Hematopoietic multipotent progenitor cell treated with erythropoietin and hydrocortisone succinate and interleukin-3 and kit ligand, for 6 days (in vitro differentiated cells): Measurements from ENCODE around the gene ZDHHC1.

ENCODE experiments used
- DNase-seq: peaks from one replicate; pipeline ENCODE4 v3.0.0-alpha.2; 2015

ZDHHC1 gene

DNA sequence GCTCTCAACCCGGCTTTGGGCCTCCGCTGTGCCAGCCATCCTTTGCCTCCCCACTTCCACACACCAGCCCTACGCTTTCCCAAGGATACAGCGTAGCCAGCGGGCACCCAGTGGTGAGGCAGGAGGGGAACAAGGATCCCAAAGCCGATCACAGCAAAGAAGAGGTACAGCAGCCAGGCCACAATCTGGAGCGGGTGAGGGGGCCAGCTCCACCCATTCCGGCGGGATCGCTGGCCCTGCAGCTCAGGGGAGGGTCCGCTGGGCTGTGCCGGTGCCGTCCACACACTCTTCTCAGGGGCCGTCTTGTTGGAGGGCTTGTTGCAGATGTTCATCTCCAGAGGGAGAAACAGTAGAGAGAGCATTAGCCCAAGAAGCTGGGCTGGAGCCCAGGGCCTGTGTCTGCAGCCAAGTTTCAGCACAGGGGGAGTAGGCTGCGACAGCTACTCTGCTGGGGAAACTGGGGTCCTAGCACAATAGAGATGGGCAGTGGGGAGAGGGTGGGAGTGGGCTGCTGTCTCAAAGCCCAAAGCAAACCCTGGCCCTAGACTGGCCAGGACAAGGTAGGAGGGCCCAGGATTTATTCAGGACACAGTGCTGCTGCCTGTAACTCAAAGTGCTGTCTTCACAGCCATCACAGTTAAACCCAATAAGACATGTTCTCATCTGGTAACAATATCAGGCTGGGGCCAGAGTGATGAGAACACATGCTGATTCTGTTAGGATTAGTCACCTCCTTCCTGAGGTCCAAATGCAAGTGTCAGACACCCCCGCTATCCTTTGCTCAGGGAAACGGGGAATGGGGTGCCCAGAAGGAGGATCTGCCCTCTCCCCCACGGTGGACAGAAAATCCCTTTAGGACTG, 9.9 kb downstream of the ZDHHC1 start:
- DNase-seq, result no peak

DNA sequence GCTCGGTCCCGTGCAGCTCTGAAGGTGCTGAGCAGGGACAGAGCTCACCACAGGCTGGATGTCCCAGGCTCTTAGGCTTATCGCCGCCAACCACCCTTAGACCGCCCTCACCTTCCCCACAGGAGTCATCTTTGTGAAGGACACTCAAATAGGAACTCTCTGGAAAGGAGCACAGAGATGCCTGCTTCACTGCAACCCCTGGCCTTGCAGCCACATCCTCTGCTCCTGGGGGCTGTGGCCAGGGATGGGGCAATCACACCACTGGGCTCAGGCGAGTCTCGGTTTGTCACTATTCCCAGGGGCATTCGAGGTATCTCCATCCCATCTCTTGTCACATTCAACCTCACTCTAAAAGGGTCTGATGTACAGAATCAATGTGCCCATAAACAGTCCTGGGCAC, 10.9 kb downstream of the ZDHHC1 start:
- no peak for DNase-seq

DNA sequence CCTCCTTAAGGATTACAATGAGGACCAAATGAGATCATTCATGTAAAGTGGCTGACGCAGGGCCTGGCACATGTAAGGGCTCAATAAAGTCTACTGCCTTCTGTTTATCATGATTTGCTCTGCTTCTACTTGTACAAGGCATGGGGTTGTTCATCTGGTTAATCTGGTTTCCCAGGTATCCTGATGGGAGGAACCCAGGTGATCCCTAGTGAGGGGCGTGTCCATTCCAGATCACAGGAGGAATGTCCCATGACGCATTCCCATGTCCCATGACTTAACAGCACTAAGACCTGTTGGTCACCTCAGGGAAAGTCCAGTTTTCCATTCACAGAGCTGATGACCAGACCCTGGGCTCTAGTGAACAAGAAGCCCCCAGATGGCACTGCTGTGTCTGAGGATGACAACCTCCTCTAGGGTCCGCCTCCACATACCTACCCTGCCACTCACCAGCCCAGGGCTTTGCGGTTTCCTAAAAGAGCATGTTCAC, 11.5 kb downstream of the ZDHHC1 start:
- DNase-seq, result no peak

DNA sequence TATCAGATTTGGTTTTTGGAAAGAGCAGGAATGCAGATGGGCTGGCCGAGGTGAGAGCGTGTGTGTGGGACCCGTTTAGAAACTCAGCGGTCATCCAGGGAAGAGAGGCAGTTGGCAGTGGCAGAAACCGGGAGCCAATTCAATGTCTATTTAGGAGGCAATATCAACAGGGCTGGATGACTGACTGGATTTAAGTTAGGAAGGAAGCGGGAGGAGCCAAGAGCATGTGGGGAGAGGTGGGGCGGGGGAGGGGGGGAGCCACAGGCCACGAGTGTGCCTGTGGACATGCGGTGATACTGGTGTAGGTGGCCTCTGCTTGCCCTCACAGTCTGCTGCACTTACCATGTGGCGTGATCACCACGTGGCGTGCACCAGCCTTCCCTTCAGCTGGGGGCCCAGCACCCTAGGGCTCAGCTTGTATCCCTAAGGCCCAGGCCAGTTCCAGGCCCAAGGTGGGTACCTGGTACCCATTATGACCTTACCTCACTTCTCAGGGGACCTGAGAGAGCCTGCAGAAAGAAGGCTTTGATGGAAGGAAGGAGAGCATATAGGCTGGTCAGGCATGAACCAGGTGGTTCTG, 12.2 kb downstream of the ZDHHC1 start:
- no peak for DNase-seq

DNA sequence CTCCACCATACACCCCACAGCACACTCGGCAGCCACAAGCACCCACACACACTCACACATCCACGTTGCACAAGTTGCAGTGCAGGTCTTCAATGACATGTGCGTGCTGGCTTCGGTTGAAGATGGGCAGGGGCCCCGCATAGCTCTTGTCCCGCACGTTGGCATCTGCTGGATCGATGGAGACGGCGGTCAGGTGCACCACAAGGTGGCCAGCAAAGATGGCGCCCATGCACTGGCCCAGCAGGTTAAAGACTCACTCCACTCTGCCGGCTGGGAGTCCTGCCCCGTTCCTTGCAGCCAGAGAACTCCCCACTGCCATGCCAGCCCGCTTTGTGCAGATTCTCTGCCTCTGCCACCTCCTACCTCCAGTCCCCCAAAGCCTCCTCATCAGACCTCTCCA, 15.4 kb downstream of the ZDHHC1 start:
- no peak for DNase-seq

DNA sequence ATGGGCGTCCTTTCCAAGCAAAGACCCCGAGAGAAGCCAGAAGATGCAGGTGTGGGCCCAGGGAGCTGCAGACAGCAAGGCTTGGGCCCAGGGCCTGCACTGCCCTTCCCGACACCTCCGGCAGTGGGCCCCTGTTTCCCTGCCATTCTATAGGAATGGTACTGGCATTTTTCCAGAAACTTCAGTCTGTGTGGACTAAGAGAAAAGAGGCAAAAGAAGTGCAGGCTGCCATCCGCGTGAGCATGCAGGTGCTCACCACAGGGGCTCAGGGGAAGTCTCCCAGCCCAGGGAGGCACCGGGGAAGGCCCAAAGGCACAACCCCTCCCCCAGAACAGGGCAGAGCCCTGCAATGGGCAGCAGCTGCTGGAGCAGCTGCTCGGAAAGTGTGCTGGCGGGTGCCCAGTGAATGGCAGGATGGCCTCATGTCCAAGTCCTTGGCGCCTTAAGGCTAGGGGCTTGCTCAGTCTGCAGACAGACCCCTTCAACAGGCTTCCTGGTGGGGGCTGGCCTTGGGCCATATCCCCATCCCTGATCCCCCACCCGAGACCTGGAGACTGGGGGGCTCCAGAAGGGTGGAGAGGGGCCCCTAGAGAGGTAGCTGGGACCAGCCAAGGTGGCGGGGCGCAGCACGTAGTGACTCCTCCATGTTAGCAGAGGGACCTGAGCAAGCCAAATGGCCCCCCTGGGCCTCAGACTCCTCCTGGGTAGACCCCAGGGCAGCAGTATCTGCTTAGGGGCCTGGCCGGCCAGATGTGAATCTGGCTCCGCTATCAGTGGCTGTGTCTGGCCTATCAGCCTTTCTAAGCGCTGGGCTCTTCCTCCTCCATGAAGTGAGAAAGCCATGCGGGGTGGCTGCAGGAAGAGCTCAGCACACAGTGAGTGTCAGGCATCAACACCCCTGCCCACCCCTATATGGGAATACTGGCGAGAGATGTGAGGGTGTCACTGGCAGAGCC, 16.2 kb downstream of the ZDHHC1 start:
- DNase-seq, result no peak

DNA sequence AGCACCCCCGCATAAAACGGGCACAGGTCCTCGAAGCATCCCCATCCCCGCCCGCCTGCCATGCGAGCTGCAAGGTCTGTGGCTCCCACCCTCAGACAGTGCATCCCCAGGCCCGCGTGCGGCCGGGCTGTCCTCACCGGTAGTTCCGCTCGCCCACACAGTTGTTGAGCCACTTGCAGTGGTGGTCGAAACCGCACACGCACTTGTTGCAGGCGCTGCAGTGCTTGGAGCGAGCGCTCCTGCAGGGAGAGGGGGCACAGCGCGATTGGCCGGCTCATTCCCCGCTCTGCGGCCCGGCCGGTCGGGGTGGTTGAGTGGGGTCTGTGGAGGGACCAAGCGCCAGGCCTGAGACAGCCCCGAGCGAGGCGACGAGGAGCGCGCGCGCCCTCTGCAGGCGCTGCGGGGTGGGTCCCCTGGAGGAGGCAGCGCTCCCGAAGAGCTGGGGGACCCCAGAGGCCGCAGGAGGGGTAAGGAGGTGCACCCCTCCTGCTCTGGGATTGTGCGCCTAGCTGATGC, 17.0 kb downstream of the ZDHHC1 start:
- DNase-seq, result peak; percentile 62

DNA sequence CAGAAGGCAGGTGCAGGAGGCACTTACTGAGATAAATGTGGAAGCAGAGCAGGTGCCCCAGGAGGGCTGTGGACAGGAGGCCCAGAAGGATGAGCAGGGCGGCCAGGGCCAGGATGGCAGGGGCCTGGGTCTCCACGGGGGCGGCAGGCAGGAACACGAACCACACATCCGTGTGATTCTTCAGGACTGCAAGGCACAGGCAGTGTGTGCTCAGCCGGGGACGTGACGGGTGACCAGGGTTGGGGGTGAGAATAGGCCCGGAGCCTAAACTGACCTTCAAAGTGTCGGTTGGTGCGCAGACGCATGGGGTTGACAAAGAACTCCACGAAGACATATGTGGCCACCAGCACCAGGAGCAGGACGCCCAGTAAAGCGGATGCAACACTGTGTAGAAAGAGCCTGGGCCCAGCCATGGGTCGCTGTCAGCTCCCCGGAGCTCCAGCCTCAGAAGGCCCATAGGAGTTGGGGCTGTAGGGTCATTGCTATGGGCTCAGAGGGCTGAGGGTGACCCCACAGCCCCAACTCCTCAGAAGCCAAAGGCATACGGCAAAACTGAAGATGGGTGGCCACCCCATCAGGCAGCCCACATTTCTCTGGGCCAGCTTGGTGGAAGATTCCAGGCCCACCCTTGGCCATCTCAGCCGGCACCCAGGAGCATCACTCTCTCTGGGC, 17.6 kb downstream of the ZDHHC1 start:
- DNase-seq, result no peak

DNA sequence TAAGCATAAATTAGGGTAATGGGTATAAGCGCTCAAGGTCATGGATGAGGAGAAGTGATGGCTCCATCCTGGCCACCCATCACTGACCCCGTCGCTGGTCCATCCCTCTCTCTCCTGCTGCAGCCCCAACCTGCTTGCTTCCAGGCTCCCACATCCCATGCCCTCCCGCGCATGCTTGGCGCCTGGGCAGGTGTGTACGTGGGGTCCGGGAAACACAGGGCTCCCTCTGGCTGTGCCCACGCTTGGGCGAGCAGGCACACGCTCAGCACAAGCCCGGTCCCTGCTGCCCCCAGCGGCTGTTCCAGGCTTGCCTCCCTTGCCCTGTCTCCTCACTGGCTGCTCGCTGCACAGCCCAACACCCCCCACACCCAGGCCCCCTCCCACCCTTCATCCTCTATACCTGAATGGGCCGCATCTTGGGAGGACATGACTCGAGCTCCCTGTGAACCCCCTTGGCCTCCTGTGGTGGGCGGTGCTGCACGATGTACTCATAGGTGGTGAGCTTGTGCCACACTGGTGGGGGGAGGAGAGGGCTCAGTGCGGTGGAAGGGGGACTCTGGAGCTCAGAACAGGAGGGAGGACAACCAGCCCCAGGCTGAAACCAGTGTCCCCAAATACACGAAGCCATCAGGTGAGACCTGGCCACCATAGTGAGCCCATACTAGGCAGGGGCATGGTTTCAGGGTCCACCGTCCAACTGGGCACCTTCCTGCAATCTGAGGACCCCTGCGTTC, 18.3 kb downstream of the ZDHHC1 start:
- DNase-seq, result no peak

DNA sequence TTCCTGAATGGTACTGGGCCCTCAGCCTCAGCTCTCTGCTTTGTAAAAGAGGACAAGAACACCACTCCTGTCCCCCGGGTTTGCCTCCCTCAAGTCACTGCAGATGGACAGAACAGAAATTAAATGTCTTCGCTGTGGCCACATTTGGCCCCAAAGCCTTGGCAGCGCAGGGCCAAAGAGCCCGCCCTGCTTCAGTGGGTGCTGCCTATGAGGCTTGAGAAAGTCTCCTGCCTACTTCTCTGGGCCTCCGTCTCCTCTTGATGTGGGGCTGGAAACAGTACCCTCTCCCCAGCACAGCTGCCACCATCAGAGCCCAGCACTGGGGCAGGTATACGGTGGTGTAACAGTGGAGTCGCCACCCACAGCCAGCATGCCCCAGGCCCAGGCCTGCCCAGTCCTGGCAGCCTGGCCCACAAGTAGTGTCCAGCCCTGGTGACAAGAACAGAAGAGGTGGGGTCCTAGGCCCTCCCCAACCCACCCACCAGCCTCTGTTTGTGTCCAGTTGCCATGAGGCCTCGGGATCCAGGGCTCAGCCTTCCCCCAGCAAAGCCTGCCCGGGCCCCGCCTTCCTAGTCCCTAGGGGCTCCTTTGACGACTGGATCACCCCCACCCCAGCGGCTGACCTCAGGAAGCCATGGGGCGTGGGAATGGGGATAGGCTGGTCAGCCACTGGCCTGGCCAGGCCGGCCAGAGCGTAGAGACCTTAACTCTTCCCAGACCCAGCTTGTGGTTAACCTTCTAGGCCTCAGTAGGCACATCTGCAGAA, 19.1 kb downstream of the ZDHHC1 start:
- DNase-seq, result no peak

DNA sequence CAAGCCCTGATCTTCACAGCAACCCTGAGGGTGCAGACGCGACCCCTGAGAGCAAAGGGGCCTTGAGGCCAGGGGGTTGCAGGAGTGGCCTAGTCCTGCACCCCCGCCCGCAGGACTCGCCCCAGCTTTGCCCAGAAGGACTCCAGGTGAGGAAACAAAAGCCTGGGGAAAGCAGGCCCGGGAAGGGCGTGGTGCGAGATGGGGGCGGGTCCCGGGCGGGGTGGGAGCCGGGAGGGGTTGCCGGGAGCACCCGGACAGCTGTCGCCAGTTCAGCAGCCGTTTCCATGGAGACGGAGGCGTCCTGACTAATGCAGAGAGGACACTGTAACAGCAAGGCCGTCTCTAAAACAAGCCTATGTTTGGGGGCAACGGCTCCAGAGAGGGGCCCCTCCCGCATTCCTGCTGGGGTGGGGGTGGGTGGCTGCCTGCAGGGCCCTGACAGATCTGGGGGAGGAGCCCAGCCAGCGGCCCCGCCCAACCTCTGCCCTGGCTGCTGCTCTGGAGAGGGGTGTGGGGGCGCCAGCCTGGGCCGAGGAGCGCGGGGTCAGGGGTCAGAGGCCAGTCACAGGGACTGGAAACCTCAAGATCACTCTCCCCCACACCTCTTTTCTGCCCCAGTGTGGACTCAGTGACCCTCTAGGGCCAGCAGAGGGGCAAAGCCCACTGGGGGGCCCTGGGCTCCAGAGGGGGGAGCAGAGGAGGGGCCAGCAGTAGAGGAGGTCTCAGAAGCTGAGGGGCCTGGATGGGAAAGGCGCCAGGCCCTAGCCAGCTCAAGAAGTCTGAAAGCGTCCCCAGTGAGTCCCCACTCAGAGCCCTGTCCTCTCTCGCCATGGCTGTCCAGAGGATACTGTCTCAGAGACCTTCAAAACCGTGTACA, 19.9 kb downstream of the ZDHHC1 start:
- DNase-seq, result peak; percentile 59

DNA sequence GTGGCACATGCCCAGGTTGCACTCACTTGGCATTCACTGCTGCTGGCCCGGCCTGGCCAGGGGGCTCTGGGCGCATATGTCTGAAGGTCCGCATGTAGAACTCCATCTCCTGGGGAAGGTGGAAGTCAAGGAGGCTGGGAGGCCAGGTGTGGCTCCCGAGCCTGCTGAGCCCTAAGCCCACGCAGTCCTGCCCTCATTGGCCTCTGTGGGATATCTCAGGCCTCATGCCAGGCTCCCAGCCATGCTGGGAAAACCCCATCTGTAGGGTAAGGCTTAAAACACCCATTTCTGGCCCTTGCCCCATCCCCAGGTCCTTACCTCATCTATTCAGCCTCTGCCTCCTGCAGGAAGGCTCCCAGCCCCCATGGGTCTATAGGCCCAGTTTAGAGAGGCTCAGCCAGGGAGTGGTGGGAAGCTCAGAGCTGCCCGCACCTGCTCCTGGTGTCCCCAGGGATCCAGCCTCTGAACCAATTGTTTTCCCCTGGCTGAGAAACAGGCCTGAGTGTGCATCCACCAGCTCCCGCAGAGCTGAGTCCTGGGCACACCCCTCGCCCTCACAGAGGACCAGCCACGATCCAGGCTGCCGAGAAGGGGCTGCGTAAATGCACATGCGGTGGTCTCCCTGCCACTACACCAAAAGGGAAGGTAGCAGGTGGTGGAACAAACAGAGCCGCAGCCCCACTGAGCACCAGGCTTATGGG, 20.7 kb downstream of the ZDHHC1 start:
- no peak for DNase-seq

DNA sequence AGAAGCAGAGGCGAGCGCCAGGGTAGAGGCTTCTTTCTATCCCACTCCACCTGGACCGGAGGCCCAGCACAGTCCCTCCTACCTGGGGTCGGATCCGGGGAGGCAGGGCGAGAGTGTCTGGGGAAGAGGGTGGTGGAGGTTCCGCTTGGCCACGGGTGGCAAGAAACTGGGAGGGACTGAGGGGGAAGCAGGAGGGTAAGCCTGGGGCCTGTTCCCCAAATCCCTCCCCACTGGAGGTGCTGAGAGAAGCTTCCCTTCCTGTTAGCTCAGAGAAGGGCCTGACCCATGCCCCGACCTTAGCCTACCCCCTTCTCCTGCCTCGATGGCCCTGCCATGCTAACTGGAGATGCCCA, 21.2 kb downstream of the ZDHHC1 start:
- DNase-seq, result no peak

DNA sequence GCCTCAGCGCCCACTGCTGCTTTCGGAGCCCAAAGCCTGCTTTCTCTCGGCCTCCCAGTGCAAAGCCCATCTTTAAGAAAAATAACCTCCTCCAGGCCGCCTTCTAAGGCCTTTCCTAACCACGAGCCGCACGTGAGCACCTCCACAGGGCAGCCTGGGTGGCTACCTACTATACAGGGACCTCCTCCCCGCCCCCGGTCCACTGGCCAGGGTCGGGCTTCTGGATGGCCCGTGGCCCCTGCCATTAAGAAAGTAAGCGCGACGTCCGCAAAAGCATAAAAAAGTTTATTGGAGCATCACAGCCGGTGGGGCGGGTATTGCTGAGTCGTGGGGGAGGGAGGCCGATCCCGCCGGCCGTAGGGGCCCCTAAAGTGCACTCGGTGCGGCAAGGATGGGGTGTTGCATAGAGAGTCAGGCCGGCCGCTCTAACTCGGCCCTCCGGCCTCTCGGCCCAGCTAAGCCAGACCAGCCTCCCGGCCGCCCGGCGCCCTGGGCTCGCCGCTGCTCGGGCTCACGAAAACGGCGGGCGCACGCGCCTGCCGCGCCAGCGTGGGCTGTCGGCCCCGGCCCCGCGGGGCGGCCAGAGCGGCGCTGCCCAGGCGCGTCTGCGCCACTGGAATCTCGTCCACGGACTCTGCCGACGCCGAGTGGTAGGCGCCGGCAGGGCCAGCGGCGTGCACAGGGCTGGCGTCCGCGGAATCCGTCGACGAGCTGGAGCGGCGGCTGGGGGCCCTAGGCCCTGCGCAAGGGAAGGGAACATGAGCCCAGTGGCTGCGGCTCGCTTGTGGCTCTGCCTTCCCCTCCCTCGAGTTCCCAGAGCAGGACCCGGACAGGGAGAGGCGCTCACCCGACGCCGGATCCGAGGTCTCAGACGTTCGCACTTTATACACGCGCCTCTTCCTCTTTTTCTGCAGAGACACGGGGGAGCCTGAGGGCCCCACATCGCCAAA, 21.8 kb downstream of the ZDHHC1 start:
- DNase-seq, result peak; percentile 51

DNA sequence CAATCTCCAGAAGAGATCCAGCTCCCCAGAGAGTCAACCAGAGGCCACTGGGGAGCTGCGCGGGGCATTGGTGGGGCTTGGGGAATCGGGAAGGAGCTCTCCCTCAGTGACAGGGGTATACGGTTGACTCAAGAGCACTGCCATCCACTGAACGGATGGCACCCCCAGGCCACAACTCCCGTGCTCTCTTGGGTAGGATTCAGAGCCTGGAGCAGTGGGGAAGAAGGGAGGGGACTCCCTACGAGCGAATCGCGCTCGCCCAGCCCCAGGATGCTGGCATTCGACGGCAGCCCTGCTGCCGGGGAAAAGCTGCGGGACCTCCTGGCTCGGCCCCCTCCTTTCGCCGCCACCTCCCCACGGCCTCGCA, 22.5 kb downstream of the ZDHHC1 start:
- DNase-seq, result no peak

DNA sequence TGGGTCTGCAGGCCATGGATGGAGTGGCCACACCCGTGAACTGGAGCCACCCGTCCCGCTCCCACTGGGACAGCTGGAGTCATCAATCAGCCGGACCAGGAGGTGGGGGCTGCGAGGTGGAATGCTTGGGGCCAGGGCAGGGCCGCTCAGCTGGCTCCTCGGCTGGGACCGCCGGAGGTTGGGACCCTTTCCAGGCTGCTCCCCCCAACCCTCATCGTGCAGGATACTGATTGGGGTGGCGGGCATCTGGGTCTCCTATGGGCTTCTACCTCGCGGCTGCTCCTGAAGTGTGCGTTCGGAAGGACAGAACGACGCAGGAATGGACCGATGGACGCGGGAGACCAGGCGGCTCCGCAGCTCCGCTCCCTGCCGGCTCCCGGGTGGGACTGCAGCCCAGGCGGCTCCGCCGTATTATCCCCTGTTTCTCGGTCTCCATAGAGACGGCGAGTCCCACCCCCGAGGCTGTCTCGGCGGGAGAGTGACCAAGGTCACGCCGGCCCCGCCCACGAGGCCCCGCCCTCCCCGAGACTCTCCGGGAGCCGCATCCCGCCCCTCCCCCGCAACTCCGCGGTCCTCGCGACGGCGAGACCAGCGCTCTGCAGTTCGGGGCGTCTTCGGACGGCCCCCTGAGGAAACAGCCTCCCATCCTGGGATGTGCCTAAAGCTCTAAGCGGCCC, 23.0 kb downstream of the ZDHHC1 start, which contains the start of gene TPPP3:
Gene TPPP3 (minus strand): TSS at position 388 of the 677 bp plus-strand sequence. CDS start 2,387 bp downstream, outside the sequence.
- DNase-seq, result peak; percentile 74

DNA sequence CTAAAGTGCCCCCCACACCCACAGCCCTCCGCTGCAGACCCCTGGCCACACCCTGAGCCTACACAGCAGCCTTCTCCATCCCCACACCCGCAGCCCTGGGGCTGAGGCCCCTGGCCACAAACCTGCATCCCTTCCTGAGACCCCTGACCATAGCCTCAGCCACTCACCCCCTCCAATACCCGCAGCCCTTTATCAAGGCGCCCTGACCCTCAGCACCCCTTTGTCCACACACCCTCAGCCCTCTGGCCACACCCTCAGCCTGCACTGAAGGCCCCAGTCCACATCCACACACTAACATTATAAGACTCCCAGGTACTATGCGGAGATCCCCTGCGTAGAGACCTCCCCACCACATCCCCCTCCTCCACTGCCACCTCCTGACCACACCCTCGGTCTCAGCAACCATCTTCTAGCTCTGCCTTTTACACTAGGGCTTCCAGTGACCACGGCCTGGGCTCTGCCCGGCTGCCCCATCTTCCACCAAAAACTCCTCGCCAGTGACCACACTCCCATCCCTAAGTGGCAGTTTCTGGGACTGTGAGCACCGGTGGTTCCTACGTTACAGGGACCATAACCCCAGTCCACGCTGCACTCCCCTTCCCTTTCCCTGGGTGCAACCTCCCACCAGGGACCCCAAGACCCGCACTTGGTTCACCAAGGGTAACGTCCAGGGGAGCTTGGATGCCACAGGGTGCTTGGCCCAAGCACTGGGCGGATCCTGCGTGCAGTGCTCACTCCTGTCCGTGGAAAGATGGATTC, 23.8 kb downstream of the ZDHHC1 start:
- no peak for DNase-seq
